BJ (cell line): Measurements from ENCODE around the gene FCMR. TPM values are rescaled to one million over a fixed set of nuclear protein-coding genes. Genes with fewer than 3 reads are reported as not detected.

Experiments
- CTCF ChIA-PET: fragments of 350-600 bp; formaldehyde crosslinking; extraction: SDS; loops from one replicate; lab custom pipeline; 2021; ENCODE audit warnings: antibody characterized with exemption, inconsistent platforms; lab: Yijun Ruan, JAX
- POLR2A ChIA-PET: fragments of 300-600 bp; sonication (Branson Sonifier 250); formaldehyde crosslinking; extraction: SDS; loops from one replicate; lab custom pipeline; 2021; ENCODE audit warnings: antibody characterized with exemption; lab: Charles Lee
- DNase-seq: peaks from one replicate; pipeline ENCODE4 v3.0.0-alpha.2; 2011; ENCODE audit warnings: low read depth
- H3K27me3 ChIP-seq: 2 replicates; pipeline ENCODE4 v1.6.0; 2011; ENCODE audit warnings: low read length; ENCODE audit not compliant: control insufficient read depth, insufficient read depth
- H3K36me3 ChIP-seq: 2 replicates; pipeline ENCODE4 v1.5.1; 2011; ENCODE audit warnings: low read length; ENCODE audit not compliant: control insufficient read depth, insufficient read depth
- H3K4me3 ChIP-seq: 2 replicates; pipeline ENCODE4 v1.5.1; 2011; ENCODE audit warnings: low read depth, mild to moderate bottlenecking, control low read depth, low read length
- CTCF ChIP-seq: IDR thresholded peaks from 2 replicates; pipeline ENCODE4 v1.5.1; 2011; ENCODE audit warnings: low read depth, mild to moderate bottlenecking, control low read depth, inconsistent platforms, low read length, moderate library complexity; ENCODE audit not compliant: insufficient read depth
- polyA plus RNA-seq: library from polyadenylated mRNA; depleted of rRNA; stranded (reverse); fragments of >200 nt; gene quantifications from 2 replicates; pipeline ENCODE4 v1.2.3, GENCODE V29; 2011

FCMR gene
- polyA plus RNA-seq, 1 experiment, result 1.4 TPM

- TF ChIP-seq CTCF, result no peak
- DNase-seq, result no peak
- ChIA-PET POLR2A (no interaction called here), CTCF (interaction anchor here (1.5 to 2.8 kb wide), 2 partner anchors 12 to 21 kb away, joined by 7 read pairs; no protein-coding TSS in a partner anchor)
- peaks cover 8% of the 10 kb centered on the region for H3K27me3 ChIP-seq
- H3K36me3 ChIP-seq, result no peaks in the 10 kb centered on the region
- no peak overlapping the region for H3K4me3 ChIP-seq
Observed at GRCh38 chr1:206960676-206961386, 39.1 kb upstream of the FCMR start.

- POLR2A ChIA-PET, result no interaction called here
- Histone ChIP-seq H3K27me3 (peaks cover 9% of the 10 kb centered on the region), H3K36me3 (no peaks in the 10 kb centered on the region), H3K4me3 (no peak overlapping the region)
- TF ChIP-seq CTCF, result no peak
- no peak for DNase-seq
- CTCF ChIA-PET, result no interaction called here
Observed at GRCh38 chr1:206958144-206958543, 36.4 kb upstream of the FCMR start.

- H3K27me3 ChIP-seq, result peaks cover 9% of the 10 kb centered on the region
- ChIA-PET CTCF (no interaction called here), POLR2A (no interaction called here)
- no peak for TF ChIP-seq CTCF
- no peak overlapping the region for H3K4me3 ChIP-seq
- H3K36me3 ChIP-seq, result no peaks in the 10 kb centered on the region
- DNase-seq, result no peak
Observed at GRCh38 chr1:206957639-206958038, 35.9 kb upstream of the FCMR start.

GRCh38 chr1:206955476-206956451 is 34.0 kb upstream of the FCMR start:
- Histone ChIP-seq H3K4me3 (no peak overlapping the region), H3K36me3 (no peaks in the 10 kb centered on the region), H3K27me3 (peaks cover 5% of the 10 kb centered on the region; the same call in 1 of the 2 replicates)
- CTCF ChIA-PET, result interaction anchor here (0.9 to 2.2 kb wide), 4 partner anchors 8 to 373 kb away, joined by 3 to 6 read pairs (median 4); no protein-coding TSS in a partner anchor
- no peak for TF ChIP-seq CTCF
- POLR2A ChIA-PET, result no interaction called here
- no peak for DNase-seq
